ENCODE results near the gene LRRN3.

LRRN3 gene

DNA sequence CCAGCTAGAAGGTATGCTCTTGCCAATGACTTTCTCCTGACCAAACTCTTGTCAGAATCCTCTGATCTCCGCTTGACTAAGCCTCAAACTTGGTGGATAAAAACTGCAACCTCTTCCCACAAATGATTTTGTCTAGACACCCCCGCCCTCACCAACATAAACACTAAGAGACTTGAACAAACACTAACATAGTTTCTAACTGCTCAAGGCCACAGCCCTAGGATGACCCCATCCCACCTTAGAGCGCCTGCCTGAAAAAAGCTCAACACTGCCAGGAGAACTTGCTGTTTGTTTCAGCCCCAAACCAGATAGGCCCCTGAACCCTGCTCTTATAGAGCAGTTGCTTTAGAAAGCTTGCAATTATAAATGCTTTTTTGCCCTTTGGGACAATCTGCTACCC lies 71.8 kb downstream of the LRRN3 start:
- Histone ChIP-seq H3K4me3 (replicated peaks; ENCODE audit: low read depth, low read length) (no peak overlapping the region), H3K36me3 (ENCODE audit: control insufficient read depth, insufficient read depth, low read length) (no peaks in the 10 kb centered on the region), H3K27me3 (replicated peaks; ENCODE audit: control insufficient read depth, insufficient read depth, low read length) (no peaks in the 10 kb centered on the region)
- no peak for DNase-seq (ENCODE audit: extremely low read depth, insufficient read length)
- no peak for TF ChIP-seq CTCF (IDR thresholded peaks at IDR 0.05; ENCODE audit: insufficient read depth, low read length, poor library complexity, severe bottlenecking)

DNA sequence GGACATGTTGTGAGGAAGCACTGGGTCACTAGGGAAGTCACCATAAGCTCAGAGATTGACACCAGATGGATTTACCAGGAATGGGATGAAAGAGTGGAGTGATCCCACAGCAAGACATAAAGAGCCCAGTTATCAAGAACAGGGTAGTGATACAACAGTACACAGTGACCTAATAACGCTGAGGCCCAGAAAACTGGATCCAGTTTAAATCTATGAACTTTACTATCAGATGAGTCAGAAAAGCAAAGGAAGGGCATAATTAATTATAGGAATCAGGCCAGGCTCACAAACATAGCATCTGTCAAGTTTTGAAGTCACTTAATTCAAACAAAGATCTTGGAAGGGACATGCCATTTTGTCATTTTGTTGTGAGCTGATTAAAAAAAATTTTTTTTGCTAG lies 73.5 kb downstream of the LRRN3 start:
- H3K4me3 ChIP-seq (replicated peaks; ENCODE audit: low read depth, low read length): no peak overlapping the region
- no peaks in the 10 kb centered on the region for H3K36me3 ChIP-seq (ENCODE audit: control insufficient read depth, insufficient read depth, low read length)
- no peak for DNase-seq (ENCODE audit: extremely low read depth, insufficient read length)
- no peak for TF ChIP-seq CTCF (IDR thresholded peaks at IDR 0.05; ENCODE audit: insufficient read depth, low read length, poor library complexity, severe bottlenecking)
- no peaks in the 10 kb centered on the region for H3K27me3 ChIP-seq (replicated peaks; ENCODE audit: control insufficient read depth, insufficient read depth, low read length)

DNA sequence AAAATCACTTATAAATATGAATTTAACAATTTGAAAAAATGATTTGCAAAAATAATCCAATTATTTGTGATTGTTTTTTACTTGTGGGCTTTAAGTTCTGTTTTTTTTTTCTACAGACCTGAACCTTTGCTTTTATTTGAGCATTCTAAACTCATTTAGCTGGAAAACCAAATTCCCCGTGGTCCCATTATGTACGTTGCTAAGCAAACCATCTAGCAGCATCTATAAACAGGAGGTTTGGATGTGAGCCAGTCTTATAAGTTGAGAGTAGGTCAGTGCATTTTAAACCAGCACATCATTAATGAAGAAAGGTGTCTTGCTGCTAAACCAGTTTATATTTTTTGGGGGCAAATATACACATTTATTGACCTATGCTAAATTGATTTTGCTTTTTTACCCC lies 77.3 kb downstream of the LRRN3 start:
- DNase-seq (ENCODE audit: extremely low read depth, insufficient read length): no peak
- no peaks in the 10 kb centered on the region for H3K27me3 ChIP-seq (replicated peaks; ENCODE audit: control insufficient read depth, insufficient read depth, low read length)
- no peak for TF ChIP-seq CTCF (IDR thresholded peaks at IDR 0.05; ENCODE audit: insufficient read depth, low read length, poor library complexity, severe bottlenecking)
- H3K4me3 ChIP-seq (replicated peaks; ENCODE audit: low read depth, low read length): no peak overlapping the region
- H3K36me3 ChIP-seq (ENCODE audit: control insufficient read depth, insufficient read depth, low read length): no peaks in the 10 kb centered on the region

DNA sequence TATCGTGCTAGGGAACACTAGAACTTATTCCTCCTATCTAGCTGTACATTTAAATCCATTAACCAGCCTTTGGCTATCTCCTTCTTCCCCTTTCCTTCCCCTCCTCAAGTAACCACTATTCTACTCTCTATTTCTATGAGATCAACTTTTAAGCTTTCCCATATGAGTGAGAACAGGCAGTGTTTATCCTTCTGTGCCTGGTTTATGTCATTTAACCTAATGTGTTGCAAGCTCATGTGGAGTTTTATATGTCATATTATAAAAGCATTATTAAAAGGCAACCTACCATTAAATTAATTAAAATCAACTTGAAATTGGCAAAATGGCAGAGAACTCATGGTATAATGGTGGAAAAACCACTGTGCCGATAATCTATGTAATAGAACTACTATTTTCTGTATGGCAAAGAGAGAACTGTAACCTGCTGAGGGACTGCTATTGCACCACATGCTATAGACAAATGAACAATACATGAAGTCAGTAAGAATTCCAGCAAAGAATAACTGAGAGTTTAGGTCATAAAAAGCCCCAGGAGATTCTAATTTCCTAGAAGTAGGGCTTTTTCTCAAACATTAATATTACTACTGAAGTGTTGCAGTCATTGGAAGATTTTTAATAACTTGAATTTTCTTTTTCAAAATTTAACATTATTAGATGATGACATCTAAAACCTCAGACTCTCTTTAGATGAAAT lies 81.8 kb downstream of the LRRN3 start:
- no peak for DNase-seq (ENCODE audit: extremely low read depth, insufficient read length)
- Histone ChIP-seq H3K27me3 (replicated peaks; ENCODE audit: control insufficient read depth, insufficient read depth, low read length) (no peaks in the 10 kb centered on the region), H3K4me3 (replicated peaks; ENCODE audit: low read depth, low read length) (no peak overlapping the region), H3K36me3 (ENCODE audit: control insufficient read depth, insufficient read depth, low read length) (no peaks in the 10 kb centered on the region)
- no peak for TF ChIP-seq CTCF (IDR thresholded peaks at IDR 0.05; ENCODE audit: insufficient read depth, low read length, poor library complexity, severe bottlenecking)

DNA sequence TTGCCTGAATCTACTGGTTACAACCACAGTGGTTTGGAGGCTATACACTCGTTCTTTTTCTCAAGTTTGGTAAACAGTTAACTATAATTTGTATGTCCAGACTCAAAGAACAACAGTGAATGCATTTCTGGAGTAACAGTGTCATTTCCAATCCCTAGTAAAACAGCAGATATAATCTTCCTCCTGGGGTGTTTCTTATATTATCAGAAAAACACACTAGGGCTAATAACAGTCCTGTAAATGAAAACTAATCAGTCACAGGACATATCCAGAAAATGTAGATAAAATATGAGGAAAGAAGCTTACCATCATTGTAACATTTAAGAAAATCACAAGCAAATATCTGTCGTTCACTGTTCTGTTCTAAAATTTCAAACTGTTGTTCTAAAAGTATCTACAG lies 82.6 kb downstream of the LRRN3 start:
- Histone ChIP-seq H3K27me3 (replicated peaks; ENCODE audit: control insufficient read depth, insufficient read depth, low read length) (no peaks in the 10 kb centered on the region), H3K4me3 (replicated peaks; ENCODE audit: low read depth, low read length) (no peak overlapping the region), H3K36me3 (ENCODE audit: control insufficient read depth, insufficient read depth, low read length) (no peaks in the 10 kb centered on the region)
- no peak for TF ChIP-seq CTCF (IDR thresholded peaks at IDR 0.05; ENCODE audit: insufficient read depth, low read length, poor library complexity, severe bottlenecking)
- DNase-seq (ENCODE audit: extremely low read depth, insufficient read length): no peak

- DNase-seq (ENCODE audit: extremely low read depth, insufficient read length): no peak
- no peaks in the 10 kb centered on the region for H3K27me3 ChIP-seq (replicated peaks; ENCODE audit: control insufficient read depth, insufficient read depth, low read length)
- no peak overlapping the region for H3K4me3 ChIP-seq (replicated peaks; ENCODE audit: low read depth, low read length)
- TF ChIP-seq CTCF (IDR thresholded peaks at IDR 0.05; ENCODE audit: insufficient read depth, low read length, poor library complexity, severe bottlenecking): no peak
- H3K36me3 ChIP-seq (ENCODE audit: control insufficient read depth, insufficient read depth, low read length): no peaks in the 10 kb centered on the region
These were observed 83.1 kb downstream of the LRRN3 start for GRCh38 chr7:111173990-111174389.
